Ascending aorta (tissue), 2 donors: ENCODE results near the gene PITX3. TPM values are rescaled to one million over a fixed set of nuclear protein-coding genes. Genes with fewer than 3 reads are reported as not detected.

Experiments
- DNase-seq, 2 donors: peaks; one replicate each; pipeline ENCODE4 v3.0.0-alpha.2; 2019; ENCODE audit warnings: low spot score in 2 of 2
- H3K27ac ChIP-seq, 2 donors: fragments of 200-600 bp; sonication (generic); one replicate each; pipeline ENCODE4 v1.5.1; 2016 to 2017; ENCODE audit warnings: mild to moderate bottlenecking in 1 of 2
- H3K27me3 ChIP-seq: fragments of 200-600 bp; sonication (generic); one replicate; pipeline ENCODE4 v1.5.1; 2017
- H3K36me3 ChIP-seq, 2 donors: fragments of 200-600 bp; sonication (generic); one replicate each; pipeline ENCODE4 v1.5.1; 2016
- H3K4me1 ChIP-seq, 2 donors: fragments of 200-600 bp; sonication (generic); one replicate each; pipeline ENCODE4 v1.5.1; 2016 to 2017; ENCODE audit warnings: mild to moderate bottlenecking in 1 of 2
- H3K4me3 ChIP-seq, 2 donors: fragments of 200-600 bp; sonication (generic); one replicate each; pipeline ENCODE4 v1.5.1; 2016 to 2017; ENCODE audit warnings: mild to moderate bottlenecking in 1 of 2
- H3K9me3 ChIP-seq, 2 donors: fragments of 200-600 bp; sonication (generic); one replicate each; pipeline ENCODE4 v1.5.1; 2016
- CTCF ChIP-seq, 3 experiments: fragments of 200-600 bp in 2 of 3; fragments of 450-650 bp in 1 of 3; sonication (generic) in 2 of 3; IDR thresholded peaks; one replicate each; pipeline ENCODE4 v1.5.1; 2016 to 2019; ENCODE audit warnings: antibody characterized with exemption in 3 of 3, mild to moderate bottlenecking in 1 of 3, moderate library complexity in 1 of 3
- intact Hi-C: fragments of 100-400 bp; cut with DNase I; formaldehyde crosslinking; loops from one replicate; pipeline ENCODE4 v1.15.1; 2023
- total RNA-seq: library from RNA; depleted of rRNA; stranded (reverse); fragments of >200 nt; gene quantifications from one replicate; pipeline ENCODE4 v1.1.0, GENCODE V29; 2016

PITX3 gene
- total RNA-seq, 1 donor from 2014 or later, result not detected

DNA sequence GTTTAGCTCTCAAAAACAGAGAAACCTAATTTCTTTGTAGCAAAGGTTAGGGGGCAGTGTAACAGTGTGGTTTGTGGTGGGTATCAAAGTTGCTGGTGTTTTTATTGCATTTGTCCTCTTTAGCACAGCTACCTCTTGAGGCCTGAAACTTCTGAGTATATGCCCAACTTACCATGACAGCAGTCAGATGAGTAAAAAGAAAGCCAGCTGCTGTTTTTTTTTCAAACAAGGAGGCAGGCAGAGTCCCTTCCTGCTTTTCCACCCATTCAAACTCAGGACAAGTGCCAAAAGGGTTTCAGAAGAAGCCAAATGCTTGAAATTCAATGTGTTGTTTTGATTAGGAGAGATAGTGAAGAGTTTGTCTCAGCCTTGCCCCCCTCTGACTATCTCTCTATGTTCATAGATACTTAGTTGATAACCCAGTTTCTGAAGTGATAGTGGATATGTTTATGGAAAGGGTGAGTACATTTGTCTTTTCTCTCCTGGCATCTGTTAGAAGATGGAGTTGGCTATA, 27.1 kb upstream of the PITX3 start:
- no peak for DNase-seq
- Histone ChIP-seq H3K9me3 (no peaks in the 10 kb centered on the region), H3K36me3 (no peaks in the 10 kb centered on the region), H3K4me1 (peaks cover 0 to 28% of the 10 kb centered on the region in 2 donors), H3K27ac (peak overlapping the region in 1 of 2 donors; percentile 10), H3K4me3 (no peak overlapping the region), H3K27me3 (no peaks in the 10 kb centered on the region)
- intact Hi-C loops, result no loop called here
- no peak for TF ChIP-seq CTCF (IDR thresholded peaks at IDR 0.05)

- TF ChIP-seq CTCF (IDR thresholded peaks at IDR 0.05), result no peak
These were observed 26.4 kb upstream of the PITX3 start for GRCh38 chr10:102267748-102268147.

GRCh38 chr10:102266670-102267069, 25.4 kb upstream of the PITX3 start:
- H3K36me3 ChIP-seq, result peaks cover 4 to 7% of the 10 kb centered on the region in 2 donors
- no peaks in the 10 kb centered on the region for H3K9me3 ChIP-seq
- TF ChIP-seq CTCF (IDR thresholded peaks at IDR 0.05), result no peak
- peaks cover 0 to 39% of the 10 kb centered on the region in 2 donors for H3K4me1 ChIP-seq
- H3K4me3 ChIP-seq, result no peak overlapping the region
- no peak overlapping the region for H3K27ac ChIP-seq
- H3K27me3 ChIP-seq, result no peaks in the 10 kb centered on the region
- DNase-seq, result no peak
- intact Hi-C loops, result no loop called here

More at GRCh38 chr10:102267748-102268147, 26.4 kb upstream of the PITX3 start:
- Histone ChIP-seq H3K4me3 (no peak overlapping the region), H3K27me3 (no peaks in the 10 kb centered on the region), H3K4me1 (peaks cover 0 to 34% of the 10 kb centered on the region in 2 donors), H3K9me3 (no peaks in the 10 kb centered on the region), H3K36me3 (peaks cover 0 to 4% of the 10 kb centered on the region in 2 donors), H3K27ac (peak overlapping the region; percentile 10 to 14)
- no peak for DNase-seq
- intact Hi-C loops, result no loop called here

DNA sequence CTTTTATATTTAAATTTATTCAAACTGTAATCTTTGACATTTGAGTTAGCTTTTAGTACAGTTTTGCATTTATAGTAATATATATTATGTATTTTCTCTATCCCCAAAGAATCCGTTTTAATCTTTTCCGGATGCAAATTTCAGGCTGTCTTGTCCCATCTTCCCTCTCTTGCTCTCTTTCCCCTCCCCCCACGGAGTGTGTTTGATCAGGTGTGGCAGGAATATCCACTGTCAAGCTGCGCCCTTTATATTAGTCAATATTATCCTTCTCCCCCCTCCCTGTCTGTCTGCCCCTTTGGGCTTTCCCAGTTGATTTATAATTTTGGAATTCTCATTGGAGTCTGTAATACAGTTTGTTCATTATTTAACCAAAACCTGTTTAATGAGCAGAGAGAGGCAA, 23.1 kb upstream of the PITX3 start:
- no peak for TF ChIP-seq CTCF (IDR thresholded peaks at IDR 0.05)
- no peak overlapping the region for H3K4me3 ChIP-seq
- H3K4me1 ChIP-seq, result peaks cover 0 to 40% of the 10 kb centered on the region in 2 donors
- no peak for DNase-seq
- intact Hi-C loops, result no loop called here
- no peak overlapping the region for H3K27ac ChIP-seq
- no peaks in the 10 kb centered on the region for H3K9me3 ChIP-seq
- peaks cover 19 to 21% of the 10 kb centered on the region in 2 donors for H3K36me3 ChIP-seq
- H3K27me3 ChIP-seq, result no peaks in the 10 kb centered on the region

GRCh38 chr10:102262744-102263370, 21.5 kb upstream of the PITX3 start:
- no peak for DNase-seq
- H3K36me3 ChIP-seq, result peaks cover 21 to 23% of the 10 kb centered on the region in 2 donors
- no peaks in the 10 kb centered on the region for H3K27me3 ChIP-seq
- H3K27ac ChIP-seq, result no peak overlapping the region
- TF ChIP-seq CTCF (IDR thresholded peaks at IDR 0.05), result no peak
- intact Hi-C loops, result no loop called here
- peaks cover 0 to 34% of the 10 kb centered on the region in 2 donors for H3K4me1 ChIP-seq
- no peak overlapping the region for H3K4me3 ChIP-seq
- H3K9me3 ChIP-seq, result no peaks in the 10 kb centered on the region
